Measurements from ENCODE around the gene NFATC2.

GRCh38 chr20:51404297-51405060, 138.0 kb downstream of the NFATC2 start:
- TF ChIP-seq CTCF (conservative IDR thresholded peaks at IDR 0.05; ENCODE audit: low read depth in 2 of 2): no peak
- TF ChIP-seq, protein P1, sequence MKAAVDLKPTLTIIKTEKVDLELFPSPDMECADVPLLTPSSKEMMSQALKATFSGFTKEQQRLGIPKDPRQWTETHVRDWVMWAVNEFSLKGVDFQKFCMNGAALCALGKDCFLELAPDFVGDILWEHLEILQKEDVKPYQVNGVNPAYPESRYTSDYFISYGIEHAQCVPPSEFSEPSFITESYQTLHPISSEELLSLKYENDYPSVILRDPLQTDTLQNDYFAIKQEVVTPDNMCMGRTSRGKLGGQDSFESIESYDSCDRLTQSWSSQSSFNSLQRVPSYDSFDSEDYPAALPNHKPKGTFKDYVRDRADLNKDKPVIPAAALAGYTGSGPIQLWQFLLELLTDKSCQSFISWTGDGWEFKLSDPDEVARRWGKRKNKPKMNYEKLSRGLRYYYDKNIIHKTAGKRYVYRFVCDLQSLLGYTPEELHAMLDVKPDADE (IDR thresholded peaks at IDR 0.05): no peak
- TF ChIP-seq EZH2phosphoT487 (IDR thresholded peaks at IDR 0.05; ENCODE audit: unreplicated experiment): no peak
- no peak for TF ChIP-seq EZH2 (IDR thresholded peaks at IDR 0.05; ENCODE audit: low read depth, unreplicated experiment)
